Activated CD4-positive, alpha-beta T cell treated with anti-CD3 and anti-CD28 coated beads for 1 hour (primary cell): Measurements from ENCODE around the gene ANXA3.

Source experiments
- DNase-seq: peaks from one replicate; pipeline ENCODE4 v3.0.0-alpha.2; 2020

Gene ANXA3

DNA sequence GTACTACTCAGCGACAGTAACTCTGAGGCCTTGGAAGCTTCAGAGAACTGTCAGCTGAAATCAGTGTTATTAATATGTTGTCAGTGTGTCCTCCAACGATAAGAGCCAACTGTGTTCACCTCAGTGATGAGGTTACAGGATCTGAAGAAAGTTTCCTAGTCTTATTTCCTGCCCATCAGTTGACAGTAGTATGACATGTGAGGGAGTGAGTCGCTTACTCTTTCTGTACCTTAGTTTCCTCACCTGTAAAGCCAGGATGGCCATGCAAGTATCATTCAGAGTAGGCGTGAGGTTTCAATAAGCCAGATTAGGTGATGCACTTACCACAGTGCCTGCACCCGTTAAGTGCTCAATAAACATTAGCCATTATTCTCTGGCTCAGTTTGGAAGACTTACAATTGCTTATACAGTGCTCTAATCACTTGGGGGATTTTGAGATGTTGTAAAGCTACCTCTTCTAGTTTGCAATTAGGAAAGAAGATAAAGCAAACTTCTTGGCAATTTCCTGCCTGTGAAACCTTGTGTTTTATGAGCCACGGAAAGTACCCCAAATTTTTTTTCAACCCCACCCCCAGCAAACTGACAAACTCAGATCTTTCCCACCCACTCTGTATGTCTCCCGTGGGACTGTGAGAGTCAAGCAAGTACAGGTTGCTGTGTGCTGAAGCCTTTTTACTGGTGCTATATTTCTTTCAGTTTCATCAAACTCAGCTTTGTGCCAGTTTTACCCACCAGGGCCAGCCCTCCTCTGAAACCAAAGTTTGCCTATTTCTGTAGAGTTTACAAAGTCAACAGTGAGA is 62.2 kb downstream of the ANXA3 start:
- DNase-seq: no peak

- no peak for DNase-seq
These were observed 64.5 kb downstream of the ANXA3 start for GRCh38 chr4:78616046-78616498.

DNA sequence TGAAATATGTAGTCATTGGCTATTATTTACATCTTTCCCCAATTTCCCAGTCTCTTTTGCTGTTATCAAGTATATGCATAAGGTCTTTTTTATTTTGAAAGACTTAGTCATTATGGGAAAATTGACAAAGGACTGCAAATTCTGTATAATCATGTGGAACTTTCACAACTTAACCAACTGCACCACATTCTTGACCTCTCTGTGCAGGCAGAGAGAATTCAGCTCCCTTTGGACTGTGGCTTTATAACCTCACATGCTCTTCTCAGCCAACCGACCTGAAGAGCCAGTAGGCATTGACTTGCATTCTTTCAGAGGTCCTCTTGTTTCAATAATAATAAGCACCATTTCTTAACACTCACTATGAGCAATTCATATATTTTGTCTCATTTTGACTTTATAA is 66.9 kb downstream of the ANXA3 start:
- DNase-seq: no peak

DNA sequence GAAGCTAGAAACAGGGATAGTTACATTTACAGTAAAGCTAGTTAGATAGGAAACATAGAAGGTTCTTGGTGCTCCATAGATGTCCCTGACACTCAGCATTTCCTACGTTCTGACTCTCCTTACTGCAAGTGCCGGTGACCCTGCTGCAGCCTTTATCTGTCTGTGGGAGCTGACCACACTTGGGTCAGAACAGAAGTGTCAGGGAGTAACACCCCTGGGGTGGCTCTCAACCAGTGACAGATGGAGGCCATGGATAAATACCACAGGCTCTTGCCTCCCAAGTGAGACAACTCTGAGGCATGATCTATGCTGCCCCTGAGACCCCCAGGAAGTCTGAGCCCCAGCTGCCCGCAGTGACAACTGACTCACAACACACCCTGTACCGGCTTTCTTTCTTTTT is 69.8 kb downstream of the ANXA3 start:
- DNase-seq: no peak

GRCh38 chr4:78622253-78622979 is 70.8 kb downstream of the ANXA3 start:
- DNase-seq: no peak

GRCh38 chr4:78624048-78624447 is 72.5 kb downstream of the ANXA3 start:
- no peak for DNase-seq

DNA sequence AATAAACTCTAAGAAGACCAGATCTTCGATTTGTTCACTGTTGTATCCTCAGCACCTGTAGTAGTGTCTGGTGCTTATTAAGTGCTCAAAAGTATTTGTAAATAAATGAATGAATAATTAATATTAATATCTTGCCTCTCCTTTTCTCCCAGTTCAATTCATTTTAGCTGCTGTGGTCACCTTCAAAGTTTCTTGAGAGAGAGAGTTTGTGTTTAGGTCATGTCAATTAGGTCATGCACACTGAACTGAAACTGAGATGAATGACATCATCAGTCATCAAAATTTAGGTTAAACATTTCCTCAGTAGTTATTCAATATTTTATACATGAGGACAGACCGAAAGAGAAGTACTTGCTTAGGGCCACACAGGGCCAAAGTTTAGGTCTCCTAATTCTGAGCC is 73.5 kb downstream of the ANXA3 start:
- no peak for DNase-seq

DNA sequence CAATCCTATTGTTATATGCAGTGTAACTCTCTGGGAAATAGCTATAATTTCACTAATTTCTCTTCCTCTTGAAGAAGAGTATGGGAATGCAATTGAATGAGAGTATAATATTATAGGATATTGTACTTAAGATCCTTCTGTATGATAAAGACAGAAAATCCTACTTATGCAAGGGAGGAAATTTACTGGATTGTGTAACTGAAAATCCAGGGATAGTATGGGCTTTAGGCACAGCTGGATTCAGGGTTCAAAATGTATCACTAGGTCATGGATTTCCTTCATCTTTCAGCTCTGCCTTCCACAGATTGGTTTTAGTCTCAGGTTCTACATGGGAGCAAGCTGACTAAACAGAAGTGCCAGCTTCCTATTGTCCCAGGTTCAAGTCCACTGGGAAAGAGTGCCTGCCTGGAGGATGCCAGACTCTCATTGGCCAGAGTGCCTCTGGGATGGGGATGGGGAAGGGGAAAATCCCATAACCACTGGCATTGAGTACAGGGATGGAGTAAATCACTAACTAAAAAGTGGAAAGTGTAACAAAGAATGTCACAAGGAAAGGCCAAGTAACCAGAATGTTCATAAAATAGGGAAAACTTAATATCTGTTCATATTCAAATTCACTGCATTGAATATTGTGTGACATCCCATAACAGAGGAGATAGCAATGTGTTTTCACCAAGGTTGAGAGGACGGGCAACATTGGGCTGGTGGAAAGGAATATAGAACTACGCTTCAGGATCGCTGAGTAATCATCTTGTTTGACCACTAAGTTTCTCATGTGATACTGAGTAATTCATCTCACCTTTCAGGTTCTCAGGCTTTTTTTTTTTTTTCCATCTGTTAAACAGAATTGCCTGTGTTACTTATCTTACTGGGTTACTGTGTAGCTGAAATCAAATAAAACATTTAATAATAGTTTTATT is 75.7 kb downstream of the ANXA3 start:
- DNase-seq: no peak

GRCh38 chr4:78627966-78628678 is 76.6 kb downstream of the ANXA3 start:
- no peak for DNase-seq

DNA sequence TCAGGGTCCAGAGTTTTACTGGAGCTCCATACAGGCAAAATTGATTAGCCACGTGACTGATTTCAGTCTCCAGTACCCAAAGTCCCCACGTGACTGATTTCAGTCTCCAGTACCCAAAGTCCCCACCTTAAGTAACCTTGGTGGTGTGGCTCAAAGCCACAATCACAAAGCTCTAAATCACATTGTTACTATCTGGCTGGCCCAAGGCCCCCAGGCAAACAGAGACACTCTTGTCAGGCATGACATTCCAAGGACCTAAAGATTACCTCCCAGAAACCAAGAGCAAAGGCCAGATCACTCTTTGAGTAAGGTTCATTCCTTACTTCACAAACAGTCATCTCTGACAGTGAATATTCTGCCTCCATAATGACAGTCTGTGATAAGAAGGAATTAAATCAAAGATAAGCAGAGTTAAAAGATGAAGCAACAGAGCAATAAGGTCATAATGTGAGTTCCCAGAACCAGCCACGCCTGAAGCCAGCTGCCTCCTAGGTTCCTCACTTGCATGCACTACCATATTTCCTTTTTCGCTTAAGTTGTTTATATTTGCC is 78.5 kb downstream of the ANXA3 start:
- DNase-seq: no peak

DNA sequence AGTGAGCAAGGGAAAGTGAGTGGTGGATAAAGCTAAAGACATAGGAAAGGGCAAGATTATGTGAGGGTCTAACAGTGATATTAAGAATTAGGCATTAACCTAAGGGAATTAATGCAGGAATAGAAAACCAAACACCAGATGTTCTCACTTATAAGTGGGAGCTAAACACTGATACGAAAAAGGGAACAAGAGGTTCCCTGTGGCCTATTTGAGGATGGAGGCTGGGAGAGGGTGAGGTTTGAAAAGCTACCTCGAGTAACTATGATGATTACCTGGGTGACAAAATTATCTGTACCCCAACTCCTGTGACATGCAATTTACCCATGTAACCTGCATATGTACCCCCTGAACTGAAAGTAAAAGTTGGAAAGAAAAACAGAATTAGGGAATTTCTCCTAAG is 79.0 kb downstream of the ANXA3 start:
- no peak for DNase-seq

- DNase-seq: no peak
These were observed 82.6 kb downstream of the ANXA3 start for GRCh38 chr4:78634011-78634664.

DNA sequence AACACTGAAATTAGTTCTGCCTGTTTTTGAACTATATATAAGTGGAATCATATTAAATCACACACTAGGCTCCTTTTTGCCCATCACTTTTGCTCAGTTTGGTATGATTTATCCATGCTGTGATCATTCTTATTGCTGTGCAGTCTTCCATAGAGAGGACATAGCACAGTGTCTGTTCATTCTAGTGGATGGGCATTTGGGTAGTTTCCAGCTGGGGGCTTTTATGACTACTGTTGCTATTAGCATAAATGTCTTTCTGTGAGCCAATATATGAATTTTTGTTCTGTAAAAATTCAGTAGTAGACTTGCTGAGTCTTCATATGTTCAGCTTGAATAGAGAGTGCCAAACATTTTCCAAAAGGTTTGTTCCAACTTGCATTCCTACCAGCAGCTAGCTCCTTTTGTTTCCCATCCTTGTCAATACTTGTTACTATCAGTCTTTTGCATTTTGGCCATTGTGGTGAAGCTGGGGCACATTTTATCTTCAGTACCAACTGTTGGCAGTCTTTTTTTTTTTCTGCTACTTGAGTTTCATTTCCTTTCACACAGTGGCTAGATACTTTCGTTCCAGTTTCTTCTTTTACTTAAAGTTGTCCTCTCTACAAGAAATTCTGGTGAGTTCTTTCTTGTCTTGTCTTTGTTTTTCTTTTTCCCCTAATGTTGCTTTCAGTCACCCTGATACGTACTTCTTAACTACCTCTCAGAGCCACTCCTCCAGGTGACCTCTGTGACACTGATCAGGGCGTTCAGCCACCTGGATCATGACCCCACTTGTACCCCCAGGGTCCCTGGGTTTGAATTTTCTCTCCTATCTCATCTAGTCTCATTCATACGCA is 87.0 kb downstream of the ANXA3 start:
- DNase-seq: no peak

DNA sequence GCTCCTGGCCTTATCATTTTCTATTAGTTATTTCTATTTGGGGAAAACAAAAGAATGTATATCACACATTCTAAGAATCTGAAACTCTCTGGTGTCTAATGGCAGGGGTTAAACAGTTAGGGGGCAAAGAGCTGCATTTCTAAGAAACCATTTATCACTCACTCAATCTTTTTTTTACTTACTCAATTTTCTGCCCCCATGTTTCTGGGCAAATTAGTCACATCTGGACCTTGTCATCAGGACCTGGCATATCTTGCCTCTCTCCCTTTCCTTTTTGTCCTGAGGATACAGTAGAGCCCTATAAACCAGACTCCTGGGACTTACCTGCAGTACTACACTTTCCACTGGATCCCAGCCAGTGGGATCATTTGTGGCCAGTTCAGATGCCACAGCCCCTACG is 89.1 kb downstream of the ANXA3 start:
- DNase-seq: no peak

- DNase-seq: no peak
These were observed 91.4 kb downstream of the ANXA3 start for GRCh38 chr4:78642934-78643333.

DNA sequence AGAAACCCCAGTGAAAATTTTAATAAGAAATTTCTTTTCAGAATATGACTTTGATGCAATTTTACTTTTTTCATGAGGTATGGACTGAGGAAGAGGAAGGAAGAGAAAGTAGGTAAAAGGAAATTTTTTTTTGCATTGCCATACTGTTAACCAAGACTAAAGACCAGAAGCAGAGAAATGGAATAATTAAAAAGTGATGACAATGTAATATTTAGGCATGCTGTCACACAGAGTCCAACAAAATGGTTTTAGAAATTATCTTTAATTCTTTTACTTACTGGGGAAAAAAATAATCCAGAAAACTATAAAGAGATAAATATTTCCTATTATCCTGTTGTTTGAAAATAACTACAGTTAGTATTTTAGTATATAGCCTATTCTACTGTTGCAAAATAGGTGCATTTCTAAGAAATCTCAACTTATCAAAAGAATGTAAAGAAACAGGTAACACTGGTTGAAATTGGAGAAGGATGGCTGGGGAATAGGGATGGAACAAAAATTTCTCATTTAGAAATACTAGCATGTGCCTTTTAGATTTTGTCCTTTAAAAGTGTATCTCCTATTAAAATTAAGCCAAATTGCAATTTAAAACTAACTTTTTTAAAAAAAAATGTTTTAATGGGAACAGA is 92.6 kb downstream of the ANXA3 start:
- no peak for DNase-seq

DNA sequence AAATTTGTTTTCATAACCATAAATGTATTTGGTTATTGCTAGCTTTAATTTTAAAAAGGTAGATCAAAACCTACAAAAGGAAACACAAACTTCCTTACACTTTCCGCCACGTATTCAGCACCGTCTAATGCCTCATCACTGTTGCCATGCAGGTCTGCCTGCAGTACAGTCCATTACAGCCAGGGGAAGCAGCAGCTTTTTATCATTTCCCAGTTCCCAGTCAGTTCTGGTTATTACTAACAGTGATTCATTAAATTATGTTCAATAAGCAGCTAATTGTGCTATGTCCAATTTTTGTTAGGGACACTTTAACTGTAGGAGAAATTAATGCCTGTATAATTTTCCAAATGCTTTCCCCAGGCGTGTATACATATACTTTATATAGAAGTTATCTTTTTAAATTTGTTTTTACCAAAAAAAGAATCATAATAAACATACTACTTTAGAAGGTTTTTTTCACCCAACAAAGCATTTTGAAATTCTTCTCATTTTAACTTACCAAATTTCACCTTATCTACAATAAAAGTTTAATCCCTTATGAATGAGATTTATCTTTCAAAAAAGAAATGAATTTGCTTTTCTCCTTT is 93.3 kb downstream of the ANXA3 start:
- DNase-seq: peak; percentile 22

- no peak for DNase-seq
These were observed 94.5 kb downstream of the ANXA3 start for GRCh38 chr4:78645853-78646757.

GRCh38 chr4:78647272-78647671 is 95.7 kb downstream of the ANXA3 start:
- no peak for DNase-seq
